Left forelimb (tissue), 1 donor: ENCODE results near the gene SV2C.

Experiments used
- DNase-seq: peaks from one replicate; pipeline ENCODE4 v3.0.0-alpha.2; 2018; ENCODE audit warnings: low spot score

SV2C gene

GRCh38 chr5:76163111-76163628, 80.0 kb downstream of the SV2C start:
- DNase-seq: no peak

DNA sequence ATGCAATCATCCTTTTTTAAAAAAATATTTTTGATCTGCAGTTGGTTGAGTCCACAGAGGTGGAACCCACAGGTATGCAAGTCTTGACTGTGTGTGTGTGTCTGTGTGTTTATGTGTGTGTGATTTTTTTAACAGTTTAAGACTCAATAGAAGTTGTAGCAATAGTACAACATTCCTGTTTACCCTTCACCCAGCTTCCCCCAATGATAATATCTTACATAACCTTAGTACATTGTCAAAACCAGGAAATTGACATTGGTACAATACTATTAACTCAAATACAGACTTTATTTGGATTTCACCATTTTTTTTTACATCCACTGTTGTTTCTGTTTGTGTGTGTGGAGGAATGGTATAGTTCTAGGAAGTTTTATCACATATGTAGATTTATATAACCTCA, 81.8 kb downstream of the SV2C start:
- DNase-seq: no peak

DNA sequence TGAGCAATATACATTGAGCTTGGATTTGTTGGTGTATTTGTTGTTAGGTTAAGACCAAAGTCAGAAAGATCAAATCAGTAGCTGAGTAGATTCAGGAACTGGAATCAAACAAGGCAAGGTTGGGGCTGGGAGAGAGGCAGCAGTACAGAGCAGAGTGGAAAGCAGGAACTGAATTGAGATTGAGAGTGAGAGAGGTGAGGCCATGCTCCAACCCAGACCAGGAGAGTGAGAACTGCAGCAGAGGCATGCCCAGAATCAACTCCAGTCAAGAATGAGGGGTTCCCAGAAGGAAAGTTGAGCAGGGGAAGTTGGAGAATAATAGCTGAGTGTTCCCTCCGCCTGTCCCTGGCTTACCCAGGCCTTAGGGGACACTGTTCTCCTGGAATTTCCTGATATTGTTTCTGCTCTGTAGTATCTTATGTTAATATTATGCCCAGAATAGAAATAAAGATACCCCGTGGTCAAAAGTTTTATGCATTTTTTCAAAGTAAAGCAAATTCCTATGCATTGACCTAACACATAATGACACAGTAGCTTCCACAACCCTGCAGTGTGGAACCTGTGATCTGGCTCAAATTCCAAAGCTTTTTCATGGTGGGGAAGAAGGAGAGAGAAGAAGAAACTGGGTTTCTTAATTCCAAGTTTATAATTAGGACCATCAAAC, 82.7 kb downstream of the SV2C start:
- no peak for DNase-seq

GRCh38 chr5:76166886-76167576, 83.8 kb downstream of the SV2C start:
- no peak for DNase-seq

DNA sequence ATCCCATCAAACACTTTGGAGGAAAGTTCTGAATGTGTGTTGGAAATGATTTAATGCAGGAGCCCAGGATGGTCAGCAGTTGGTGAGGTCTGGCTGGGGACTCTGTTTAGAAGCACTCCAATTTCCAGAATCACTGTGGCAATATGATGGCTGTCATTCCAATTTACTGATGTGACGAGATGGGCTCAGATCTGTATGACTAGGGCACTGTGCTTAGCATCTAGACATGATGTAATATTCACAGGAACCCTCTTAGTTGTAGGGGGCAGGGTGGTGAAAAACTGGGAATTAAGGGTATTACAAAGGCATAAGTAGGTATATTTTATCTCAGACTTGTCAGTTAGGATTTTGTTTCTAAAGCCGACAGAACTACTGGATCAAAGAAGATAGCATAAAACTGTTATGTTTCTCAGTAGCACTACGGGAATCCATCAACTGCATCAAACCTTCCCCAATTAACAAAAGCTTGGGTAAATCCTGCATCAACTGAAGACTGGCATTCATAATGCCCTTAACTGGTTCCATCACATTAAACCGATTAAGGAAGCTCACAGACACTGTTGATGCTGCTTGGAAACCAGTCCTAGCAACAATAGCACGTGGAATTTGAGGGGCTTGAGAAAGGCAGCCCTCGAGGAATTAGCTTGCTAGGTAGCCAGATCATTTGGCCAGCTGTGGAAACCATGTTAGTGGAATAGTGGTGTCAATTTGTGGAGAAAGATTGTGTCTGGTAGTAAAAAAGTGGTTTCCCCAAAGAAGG, 86.1 kb downstream of the SV2C start:
- DNase-seq: no peak

DNA sequence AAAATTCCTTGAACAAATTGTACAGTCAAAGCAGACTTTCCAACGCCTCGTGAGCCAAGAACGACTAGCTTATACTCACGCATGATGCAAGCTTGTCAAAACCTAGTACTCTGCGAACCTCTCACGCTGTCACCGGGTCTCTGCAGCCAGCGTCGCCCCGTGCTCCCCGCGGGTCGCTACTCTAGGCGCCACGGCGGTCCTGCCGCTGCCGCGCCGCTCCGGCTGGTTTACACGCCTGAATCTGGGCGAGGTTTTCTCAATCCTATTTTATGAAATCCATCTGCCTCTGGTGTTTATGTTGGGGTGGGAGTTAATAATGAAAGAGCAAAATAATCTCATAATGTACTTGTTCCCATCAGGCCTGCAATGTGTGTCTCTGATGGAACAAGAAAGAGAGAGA, 90.9 kb downstream of the SV2C start:
- DNase-seq: no peak

- DNase-seq: no peak
Measured at GRCh38 chr5:76175051-76175666, 92.0 kb downstream of the SV2C start.

DNA sequence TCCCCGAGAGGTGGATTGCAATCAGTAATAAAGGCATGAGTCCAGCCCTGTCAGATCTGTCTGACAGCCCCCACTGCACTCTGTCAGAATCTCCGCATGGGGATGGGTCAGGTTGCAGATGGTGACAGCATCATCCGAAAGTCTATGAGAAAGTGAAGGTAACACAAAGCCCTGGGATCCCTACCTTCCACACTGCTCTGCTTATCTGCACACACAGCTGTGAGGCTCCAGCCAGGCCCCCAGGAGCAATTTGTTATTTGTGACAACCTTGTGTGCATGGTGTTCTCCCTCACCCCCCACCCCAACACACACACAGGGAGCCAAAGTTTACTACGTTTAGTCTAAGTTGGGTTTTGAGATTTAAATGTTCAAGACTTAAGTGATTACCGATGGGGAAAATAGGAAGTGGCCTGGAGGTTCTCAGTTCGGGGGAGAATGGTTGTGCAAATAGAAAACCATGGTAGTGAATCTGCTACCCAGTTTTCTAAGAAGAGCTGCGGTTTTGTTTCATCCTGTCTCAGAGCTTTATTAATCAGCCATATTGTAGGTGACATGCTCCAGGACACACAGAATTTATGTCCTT, 92.7 kb downstream of the SV2C start:
- DNase-seq: no peak

DNA sequence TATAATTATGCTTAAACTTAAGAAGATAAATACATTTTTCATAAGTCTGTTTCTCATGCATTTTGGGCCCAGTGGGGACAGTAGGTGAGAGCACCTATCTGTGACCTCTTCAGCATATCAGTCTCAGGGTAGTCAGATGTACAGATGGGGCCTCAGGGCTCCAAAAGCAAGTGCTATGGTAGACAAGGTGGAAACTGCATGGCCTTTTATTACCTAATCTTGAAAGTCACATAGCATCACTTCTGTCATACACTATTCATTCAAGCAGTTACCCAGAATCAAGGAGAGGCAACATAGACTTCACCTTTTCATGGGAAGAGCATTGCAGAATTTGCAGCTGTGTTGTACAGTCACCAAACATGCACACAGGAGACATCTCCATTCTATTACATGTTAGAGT, 94.8 kb downstream of the SV2C start:
- no peak for DNase-seq

GRCh38 chr5:76178913-76179312, 95.7 kb downstream of the SV2C start:
- DNase-seq: no peak

GRCh38 chr5:76180814-76181805, 97.9 kb downstream of the SV2C start:
- DNase-seq: no peak

- no peak for DNase-seq
Measured at GRCh38 chr5:76187386-76187785, 104.2 kb downstream of the SV2C start.

- no peak for DNase-seq
Measured at GRCh38 chr5:76190356-76190755, 107.2 kb downstream of the SV2C start.

DNA sequence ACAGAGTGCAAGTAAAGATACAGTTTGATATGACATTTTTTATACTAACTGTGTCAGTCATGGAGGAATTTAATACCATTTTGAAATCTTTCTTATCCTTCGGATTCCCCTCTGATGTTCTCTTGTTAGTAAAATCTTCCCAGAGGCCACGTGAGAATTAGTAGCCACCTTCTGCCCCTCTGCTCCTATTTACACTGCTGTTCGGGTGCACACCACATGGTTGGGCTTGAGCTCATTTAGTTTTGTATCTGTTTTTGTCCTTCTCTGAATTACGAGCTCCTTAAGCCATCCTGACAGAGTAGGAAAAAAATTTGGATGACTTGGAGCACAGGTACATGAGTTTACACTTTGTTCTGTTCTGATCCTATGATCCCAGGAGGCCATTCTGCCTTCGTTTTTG, 109.7 kb downstream of the SV2C start:
- no peak for DNase-seq

GRCh38 chr5:76193635-76194034, 110.5 kb downstream of the SV2C start:
- DNase-seq: no peak

GRCh38 chr5:76194340-76194739, 111.2 kb downstream of the SV2C start:
- no peak for DNase-seq

GRCh38 chr5:76196457-76196856, 113.3 kb downstream of the SV2C start:
- no peak for DNase-seq

DNA sequence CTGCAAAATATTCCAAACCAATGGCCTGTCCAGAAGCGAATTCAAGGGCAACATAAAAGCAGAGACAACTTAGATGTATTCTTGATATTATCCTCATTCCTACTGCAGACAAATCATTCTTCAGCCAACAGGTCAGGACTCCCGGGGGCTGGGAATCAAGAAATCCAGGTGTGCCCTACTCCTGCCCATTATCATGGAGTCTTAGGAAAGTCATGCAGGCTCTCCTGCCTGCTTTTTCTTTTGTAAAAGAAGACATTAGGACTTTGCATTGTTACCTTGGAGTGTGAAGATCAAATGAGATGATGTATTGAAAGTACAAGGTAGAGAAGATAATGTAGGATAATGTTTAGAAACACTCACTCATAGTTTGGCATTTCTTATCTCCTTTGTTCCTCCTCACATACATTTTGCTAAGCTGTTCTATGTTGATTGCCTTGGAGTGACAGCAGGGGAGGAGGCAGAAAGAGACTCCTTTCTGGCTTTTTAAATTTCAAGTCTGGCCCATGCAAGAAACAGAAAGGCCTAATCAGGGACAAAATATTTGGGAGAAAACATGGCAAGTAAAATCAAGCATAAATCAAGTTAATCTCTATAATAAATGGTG, 113.8 kb downstream of the SV2C start:
- DNase-seq: no peak

GRCh38 chr5:76197726-76198125, 114.5 kb downstream of the SV2C start:
- no peak for DNase-seq
